ENCODE results near the gene F11. TPM values are rescaled to one million over a fixed set of nuclear protein-coding genes. Genes with fewer than 3 reads are reported as not detected.

F11 gene
- total and polyA plus RNA-seq, 9 of the 15 experiments (the other 6 are each of a cell fraction or from before 2014, with no cell fraction given), result not detected

DNA sequence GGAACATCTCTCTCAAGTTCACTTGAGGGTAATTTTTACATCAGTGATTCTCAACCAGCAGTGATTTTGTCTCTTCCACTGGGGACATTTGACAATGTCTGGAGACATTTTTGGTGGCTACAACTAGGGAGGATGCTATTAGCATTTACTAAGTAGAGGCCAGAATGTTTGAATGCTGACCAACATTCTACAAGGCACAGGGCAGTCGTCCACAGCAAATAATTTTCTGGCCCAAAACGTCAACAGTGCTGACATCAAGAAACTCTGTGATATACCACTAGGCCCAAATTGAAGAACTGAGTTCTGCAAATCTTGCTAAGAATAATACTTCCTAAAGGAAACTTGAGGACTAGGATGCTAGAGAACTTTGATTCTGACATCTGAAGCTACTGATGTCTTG, 31.6 kb upstream of the F11 start:
- Histone ChIP-seq H2AFZ (ENCODE audit: low read depth, low read length) (no peak overlapping the region), H3K9me1 (ENCODE audit: control insufficient read depth, insufficient read depth, low read length) (no peaks in the 10 kb centered on the region), H3K4me3 (no peak overlapping the region), H4K20me1 (replicated peaks; ENCODE audit: control insufficient read depth, insufficient read depth, low read length) (no peaks in the 10 kb centered on the region), H3K9ac (ENCODE audit: insufficient read depth in 1 of 2, low read depth in 2 of 2, low read length in 2 of 2) (no peak overlapping the region), H3K9me3 (replicated peaks; ENCODE audit: control insufficient read depth, insufficient read depth, low read depth, low read length) (no peaks in the 10 kb centered on the region), H3K4me1 (replicated peaks in 1 of 2; ENCODE audit: control insufficient read depth in 2 of 2, insufficient read depth in 2 of 2, low read length in 2 of 2) (no peaks in the 10 kb centered on the region), H3K79me2 (ENCODE audit: control insufficient read depth, insufficient read depth, low read length) (no peaks in the 10 kb centered on the region), H3K36me3 (ENCODE audit: control insufficient read depth, insufficient read depth, low read length) (no peaks in the 10 kb centered on the region), H3K4me2 (ENCODE audit: insufficient read depth, low read length) (no peak overlapping the region), H3K27ac (ENCODE audit: extremely low read depth, low read depth, low read length) (no peak overlapping the region), H3K27me3 (ENCODE audit: control insufficient read depth in 2 of 2, insufficient read depth in 2 of 2, low read length in 2 of 2) (peaks cover 5 to 6% of the 10 kb centered on the region in 2 experiments; a peak in 2 of 5 replicates)
- WGBS (ENCODE audit: insufficient coverage, low coverage, missing lambda C conversion rate), result 0% methylated on average over 2 of the region's 2 CpGs
- in situ Hi-C loops (cut with MboI) (no loop called here), intact Hi-C loops (cut with micrococcal nuclease) (no loop called here)
- no peak for ATAC-seq
- BruUV-seq (replicated peaks), result no TSS peak
- DNase-seq (ENCODE audit: extremely low read depth in 1 of 4, low spot score in 3 of 4), result no peak
- ChIA-PET CTCF (ENCODE audit: low intra/inter-chr PET ratio) (no interaction called here), POLR2A (no interaction called here)
- no peak for FAIRE-seq
- TF ChIP-seq HOXB6 (CRISPR knock-in tag; IDR thresholded peaks at IDR 0.05; ENCODE audit: borderline replicate concordance) (no peak), RUNX1 (IDR thresholded peaks at IDR 0.05; ENCODE audit: low read depth) (no peak), ZNF57 (CRISPR knock-in tag; IDR thresholded peaks at IDR 0.05) (no peak), PURB (CRISPR knock-in tag; IDR thresholded peaks at IDR 0.05; ENCODE audit: low read depth) (no peak), POLR2AphosphoS2 (IDR thresholded peaks at IDR 0.05; ENCODE audit: low read length) (no peak), ZNF586 (CRISPR knock-in tag; conservative IDR thresholded peaks at IDR 0.05) (no peak), HNRNPL (IDR thresholded peaks at IDR 0.05; ENCODE audit: low read depth, low read length) (no peak), HNRNPLL (IDR thresholded peaks at IDR 0.05; ENCODE audit: low read depth, low read length, poor library complexity, severe bottlenecking) (no peak), ZNF507 (tag; conservative IDR thresholded peaks at IDR 0.05) (no peak), ZNF354B (CRISPR knock-in tag; IDR thresholded peaks at IDR 0.05) (no peak), RBM34 (IDR thresholded peaks at IDR 0.05; ENCODE audit: borderline replicate concordance, insufficient read depth, low read length) (no peak), ZKSCAN3 (CRISPR knock-in tag; IDR thresholded peaks at IDR 0.05) (no peak)
- TF ChIP-seq, protein P1, sequence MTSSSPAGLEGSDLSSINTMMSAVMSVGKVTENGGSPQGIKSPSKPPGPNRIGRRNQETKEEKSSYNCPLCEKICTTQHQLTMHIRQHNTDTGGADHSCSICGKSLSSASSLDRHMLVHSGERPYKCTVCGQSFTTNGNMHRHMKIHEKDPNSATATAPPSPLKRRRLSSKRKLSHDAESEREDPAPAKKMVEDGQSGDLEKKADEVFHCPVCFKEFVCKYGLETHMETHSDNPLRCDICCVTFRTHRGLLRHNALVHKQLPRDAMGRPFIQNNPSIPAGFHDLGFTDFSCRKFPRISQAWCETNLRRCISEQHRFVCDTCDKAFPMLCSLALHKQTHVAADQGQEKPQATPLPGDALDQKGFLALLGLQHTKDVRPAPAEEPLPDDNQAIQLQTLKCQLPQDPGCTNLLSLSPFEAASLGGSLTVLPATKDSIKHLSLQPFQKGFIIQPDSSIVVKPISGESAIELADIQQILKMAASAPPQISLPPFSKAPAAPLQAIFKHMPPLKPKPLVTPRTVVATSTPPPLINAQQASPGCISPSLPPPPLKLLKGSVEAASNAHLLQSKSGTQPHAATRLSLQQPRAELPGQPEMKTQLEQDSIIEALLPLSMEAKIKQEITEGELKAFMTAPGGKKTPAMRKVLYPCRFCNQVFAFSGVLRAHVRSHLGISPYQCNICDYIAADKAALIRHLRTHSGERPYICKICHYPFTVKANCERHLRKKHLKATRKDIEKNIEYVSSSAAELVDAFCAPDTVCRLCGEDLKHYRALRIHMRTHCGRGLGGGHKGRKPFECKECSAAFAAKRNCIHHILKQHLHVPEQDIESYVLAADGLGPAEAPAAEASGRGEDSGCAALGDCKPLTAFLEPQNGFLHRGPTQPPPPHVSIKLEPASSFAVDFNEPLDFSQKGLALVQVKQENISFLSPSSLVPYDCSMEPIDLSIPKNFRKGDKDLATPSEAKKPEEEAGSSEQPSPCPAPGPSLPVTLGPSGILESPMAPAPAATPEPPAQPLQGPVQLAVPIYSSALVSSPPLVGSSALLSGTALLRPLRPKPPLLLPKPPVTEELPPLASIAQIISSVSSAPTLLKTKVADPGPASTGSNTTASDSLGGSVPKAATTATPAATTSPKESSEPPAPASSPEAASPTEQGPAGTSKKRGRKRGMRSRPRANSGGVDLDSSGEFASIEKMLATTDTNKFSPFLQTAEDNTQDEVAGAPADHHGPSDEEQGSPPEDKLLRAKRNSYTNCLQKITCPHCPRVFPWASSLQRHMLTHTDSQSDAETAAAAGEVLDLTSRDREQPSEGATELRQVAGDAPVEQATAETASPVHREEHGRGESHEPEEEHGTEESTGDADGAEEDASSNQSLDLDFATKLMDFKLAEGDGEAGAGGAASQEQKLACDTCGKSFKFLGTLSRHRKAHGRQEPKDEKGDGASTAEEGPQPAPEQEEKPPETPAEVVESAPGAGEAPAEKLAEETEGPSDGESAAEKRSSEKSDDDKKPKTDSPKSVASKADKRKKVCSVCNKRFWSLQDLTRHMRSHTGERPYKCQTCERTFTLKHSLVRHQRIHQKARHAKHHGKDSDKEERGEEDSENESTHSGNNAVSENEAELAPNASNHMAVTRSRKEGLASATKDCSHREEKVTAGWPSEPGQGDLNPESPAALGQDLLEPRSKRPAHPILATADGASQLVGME (CRISPR knock-in tag; IDR thresholded peaks at IDR 0.05), result no peak
- TF ChIP-seq, protein P2, sequence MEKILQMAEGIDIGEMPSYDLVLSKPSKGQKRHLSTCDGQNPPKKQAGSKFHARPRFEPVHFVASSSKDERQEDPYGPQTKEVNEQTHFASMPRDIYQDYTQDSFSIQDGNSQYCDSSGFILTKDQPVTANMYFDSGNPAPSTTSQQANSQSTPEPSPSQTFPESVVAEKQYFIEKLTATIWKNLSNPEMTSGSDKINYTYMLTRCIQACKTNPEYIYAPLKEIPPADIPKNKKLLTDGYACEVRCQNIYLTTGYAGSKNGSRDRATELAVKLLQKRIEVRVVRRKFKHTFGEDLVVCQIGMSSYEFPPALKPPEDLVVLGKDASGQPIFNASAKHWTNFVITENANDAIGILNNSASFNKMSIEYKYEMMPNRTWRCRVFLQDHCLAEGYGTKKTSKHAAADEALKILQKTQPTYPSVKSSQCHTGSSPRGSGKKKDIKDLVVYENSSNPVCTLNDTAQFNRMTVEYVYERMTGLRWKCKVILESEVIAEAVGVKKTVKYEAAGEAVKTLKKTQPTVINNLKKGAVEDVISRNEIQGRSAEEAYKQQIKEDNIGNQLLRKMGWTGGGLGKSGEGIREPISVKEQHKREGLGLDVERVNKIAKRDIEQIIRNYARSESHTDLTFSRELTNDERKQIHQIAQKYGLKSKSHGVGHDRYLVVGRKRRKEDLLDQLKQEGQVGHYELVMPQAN (IDR thresholded peaks at IDR 0.05; ENCODE audit: borderline replicate concordance), result no peak
